Loucy (cell line): Measurements from ENCODE around the gene CCDC182.
A peak's percentile ranks its signal among the peaks of the same experiment; 100 is the strongest.

Experiments used
- H2AFZ ChIP-seq: fragments of 200-600 bp; sonication (generic); 2 replicates; pipeline ENCODE4 v1.6.0; 2016; ENCODE audit warnings: antibody characterized with exemption, mild to moderate bottlenecking, low read length, moderate library complexity
- H3F3A ChIP-seq: fragments of 200-600 bp; 2 replicates; pipeline ENCODE4 v1.6.0; 2016; ENCODE audit warnings: antibody characterized with exemption, low read depth, mild to moderate bottlenecking
- H3K27me3 ChIP-seq: fragments of 200-600 bp; sonication (generic); 2 replicates; pipeline ENCODE4 v1.6.1; 2014; ENCODE audit warnings: low read length, mild to moderate bottlenecking; ENCODE audit not compliant: insufficient read depth, poor library complexity, severe bottlenecking
- H3K36me3 ChIP-seq: fragments of 200-600 bp; sonication (generic); 2 replicates; pipeline ENCODE4 v1.6.1; 2016; ENCODE audit warnings: low read length; ENCODE audit not compliant: insufficient read depth
- H3K4me1 ChIP-seq: fragments of 200-600 bp; sonication (generic); 2 replicates; pipeline ENCODE4 v1.5.1; 2014; ENCODE audit warnings: low read length, mild to moderate bottlenecking; ENCODE audit not compliant: insufficient read depth, poor library complexity, severe bottlenecking
- H3K4me2 ChIP-seq: fragments of 200-600 bp; sonication (generic); 2 replicates; pipeline ENCODE4 v1.6.0; 2014; ENCODE audit warnings: antibody characterized with exemption, low read length, low read depth, mild to moderate bottlenecking; ENCODE audit not compliant: poor library complexity, severe bottlenecking
- H3K4me3 ChIP-seq: fragments of 200-600 bp; sonication (generic); 2 replicates; pipeline ENCODE4 v1.5.1; 2014; ENCODE audit warnings: low read length, mild to moderate bottlenecking, mixed read lengths; ENCODE audit not compliant: poor library complexity, severe bottlenecking
- H3K79me2 ChIP-seq: fragments of 200-600 bp; sonication (generic); 2 replicates; pipeline ENCODE4 v1.6.1; 2014; ENCODE audit warnings: low read length; ENCODE audit not compliant: insufficient read depth
- H3K9ac ChIP-seq: fragments of 200-600 bp; sonication (generic); 2 replicates; pipeline ENCODE4 v1.6.0; 2014; ENCODE audit warnings: mild to moderate bottlenecking, low read depth, low read length, moderate library complexity; ENCODE audit not compliant: poor library complexity, severe bottlenecking
- H3K9me2 ChIP-seq: fragments of 200-600 bp; sonication (generic); replicated peaks from 2 replicates; pipeline ENCODE4 v1.6.1; 2016; ENCODE audit warnings: low read depth, low read length, mixed read lengths
- H3K9me3 ChIP-seq: fragments of 200-600 bp; sonication (generic); 2 replicates; pipeline ENCODE4 v1.6.1; 2014; ENCODE audit warnings: mild to moderate bottlenecking, antibody characterized with exemption, low read length, low read depth; ENCODE audit not compliant: insufficient read depth
- H4K20me1 ChIP-seq: fragments of 200-600 bp; sonication (generic); 2 replicates; pipeline ENCODE4 v1.6.0; 2014; ENCODE audit warnings: antibody characterized with exemption, low read length, mild to moderate bottlenecking; ENCODE audit not compliant: insufficient read depth, poor library complexity, severe bottlenecking
- EZH2phosphoT487 ChIP-seq: fragments of 200-600 bp; IDR thresholded peaks from 2 replicates; pipeline ENCODE4 v1.6.1; 2018; ENCODE audit warnings: antibody characterized with exemption, mild to moderate bottlenecking, moderate library complexity, borderline replicate concordance
- TF ChIP-seq, protein P1 (sequence below): fragments of 200-600 bp; sonication (generic); conservative IDR thresholded peaks from 2 replicates; pipeline ENCODE4 v1.5.1; 2014; ENCODE audit warnings: mild to moderate bottlenecking, antibody characterized with exemption, low read length

CCDC182 gene

GRCh38 chr17:57701124-57701523, 44.0 kb downstream of the CCDC182 start:
- Histone ChIP-seq H3K36me3 (no peaks in the 10 kb centered on the region; the same call in 1 of the 2 replicates), H3K4me2 (no peak overlapping the region), H3K9me3 (no peaks in the 10 kb centered on the region), H3K9me2 (no peaks in the 10 kb centered on the region), H3F3A (no peaks in the 10 kb centered on the region), H4K20me1 (no peaks in the 10 kb centered on the region), H3K4me1 (peaks cover 8% of the 10 kb centered on the region), H3K4me3 (no peak overlapping the region), H3K79me2 (no peaks in the 10 kb centered on the region), H3K9ac (no peak overlapping the region), H2AFZ (no peak overlapping the region), H3K27me3 (no peaks in the 10 kb centered on the region)
- no peak for TF ChIP-seq EZH2phosphoT487
- TF ChIP-seq, protein P1, sequence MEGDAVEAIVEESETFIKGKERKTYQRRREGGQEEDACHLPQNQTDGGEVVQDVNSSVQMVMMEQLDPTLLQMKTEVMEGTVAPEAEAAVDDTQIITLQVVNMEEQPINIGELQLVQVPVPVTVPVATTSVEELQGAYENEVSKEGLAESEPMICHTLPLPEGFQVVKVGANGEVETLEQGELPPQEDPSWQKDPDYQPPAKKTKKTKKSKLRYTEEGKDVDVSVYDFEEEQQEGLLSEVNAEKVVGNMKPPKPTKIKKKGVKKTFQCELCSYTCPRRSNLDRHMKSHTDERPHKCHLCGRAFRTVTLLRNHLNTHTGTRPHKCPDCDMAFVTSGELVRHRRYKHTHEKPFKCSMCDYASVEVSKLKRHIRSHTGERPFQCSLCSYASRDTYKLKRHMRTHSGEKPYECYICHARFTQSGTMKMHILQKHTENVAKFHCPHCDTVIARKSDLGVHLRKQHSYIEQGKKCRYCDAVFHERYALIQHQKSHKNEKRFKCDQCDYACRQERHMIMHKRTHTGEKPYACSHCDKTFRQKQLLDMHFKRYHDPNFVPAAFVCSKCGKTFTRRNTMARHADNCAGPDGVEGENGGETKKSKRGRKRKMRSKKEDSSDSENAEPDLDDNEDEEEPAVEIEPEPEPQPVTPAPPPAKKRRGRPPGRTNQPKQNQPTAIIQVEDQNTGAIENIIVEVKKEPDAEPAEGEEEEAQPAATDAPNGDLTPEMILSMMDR, result no peak

- no peak overlapping the region for H3K9ac ChIP-seq
- H3K9me2 ChIP-seq, result no peaks in the 10 kb centered on the region
- no peaks in the 10 kb centered on the region for H3K27me3 ChIP-seq
- H4K20me1 ChIP-seq, result no peaks in the 10 kb centered on the region
- peaks cover 3% of the 10 kb centered on the region; the same call in 1 of the 2 replicates for H3K36me3 ChIP-seq
- peaks cover 8% of the 10 kb centered on the region for H3K4me1 ChIP-seq
- H3K4me2 ChIP-seq, result no peak overlapping the region
- no peaks in the 10 kb centered on the region for H3F3A ChIP-seq
- H3K79me2 ChIP-seq, result no peaks in the 10 kb centered on the region
- TF ChIP-seq, protein P1, result no peak
- TF ChIP-seq EZH2phosphoT487, result no peak
- H3K4me3 ChIP-seq, result no peak overlapping the region
- H2AFZ ChIP-seq, result no peak overlapping the region
- H3K9me3 ChIP-seq, result no peaks in the 10 kb centered on the region; the same call in 1 of the 2 replicates
Observed at GRCh38 chr17:57699751-57700219, 45.3 kb downstream of the CCDC182 start.

DNA sequence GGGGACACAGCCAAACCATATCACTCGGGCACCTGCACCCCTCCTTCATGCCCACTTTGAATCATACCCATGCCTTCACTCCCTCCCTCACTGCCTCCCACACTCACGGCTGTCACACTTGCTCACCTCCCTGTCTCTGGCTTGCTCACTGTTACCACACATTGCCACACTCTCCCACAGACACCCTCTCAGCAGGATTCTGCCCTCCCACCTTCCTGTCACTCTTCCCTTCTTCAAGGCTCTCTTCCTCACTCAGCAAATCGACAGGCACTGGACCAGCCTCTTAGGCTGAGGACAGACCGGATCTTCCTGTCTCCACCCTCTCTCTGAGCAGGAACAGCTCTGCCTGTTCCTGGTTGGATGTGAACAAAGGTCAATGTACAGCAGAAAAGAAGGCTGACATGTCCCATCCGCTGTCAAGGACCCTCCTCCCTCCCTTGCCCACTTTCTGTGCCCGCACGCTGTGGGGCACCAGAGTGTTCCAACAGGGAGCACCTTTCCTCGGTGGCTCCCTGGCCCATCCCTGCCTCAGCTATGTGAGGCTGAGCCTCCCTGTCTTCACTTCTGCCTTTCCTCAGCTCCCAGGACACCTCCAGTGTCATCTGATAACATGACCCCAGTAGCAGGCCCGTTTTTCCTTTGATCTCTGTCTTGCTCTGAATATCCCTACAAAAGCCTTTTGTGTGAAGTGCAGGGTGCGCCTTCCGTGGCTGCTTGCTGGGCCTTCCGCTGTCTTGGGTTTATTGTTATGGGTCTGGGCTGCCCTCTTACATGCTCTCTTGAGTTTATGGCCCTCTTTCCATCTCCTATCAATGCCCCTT, 47.0 kb downstream of the CCDC182 start:
- peaks cover 3% of the 10 kb centered on the region; the same call in 1 of the 2 replicates for H3K36me3 ChIP-seq
- no peak overlapping the region for H3K9ac ChIP-seq
- H3K4me2 ChIP-seq, result peak overlapping the region; percentile 6
- H3K79me2 ChIP-seq, result no peaks in the 10 kb centered on the region
- no peak for TF ChIP-seq EZH2phosphoT487
- TF ChIP-seq, protein P1, result no peak
- no peak overlapping the region for H2AFZ ChIP-seq
- no peaks in the 10 kb centered on the region for H3F3A ChIP-seq
- H3K27me3 ChIP-seq, result no peaks in the 10 kb centered on the region
- H3K4me1 ChIP-seq, result peaks cover 8% of the 10 kb centered on the region
- no peaks in the 10 kb centered on the region for H3K9me2 ChIP-seq
- H3K9me3 ChIP-seq, result no peaks in the 10 kb centered on the region; the same call in 1 of the 2 replicates
- no peaks in the 10 kb centered on the region for H4K20me1 ChIP-seq
- H3K4me3 ChIP-seq, result no peak overlapping the region
